PC-3 (cell line): ENCODE measurements around the gene MRPS9. TPM values are rescaled to one million over a fixed set of nuclear protein-coding genes. Genes with fewer than 3 reads are reported as not detected.
A peak's percentile ranks its signal among the peaks of the same experiment; 100 is the strongest.

ENCODE experiments used
- ATAC-seq: fragments of 200-7000 bp; cut with Tn5 transposase; 2 replicates; pipeline ENCODE4 v1.9.1; 2020; ENCODE audit warnings: mild to moderate bottlenecking, moderate library complexity
- BruUV-seq: library from RNA; stranded (reverse); fragments of 400-500 nt; replicated peaks from 2 replicates; lab custom pipeline; 2021; lab: Mats Ljungman, UMichigan
- CTCF ChIA-PET: fragments of 300-600 bp; sonication (Branson Sonifier 250); formaldehyde crosslinking; loops from one replicate; lab custom pipeline; 2022; ENCODE audit warnings: antibody characterized with exemption; lab: Charles Lee
- POLR2A ChIA-PET: fragments of 300-600 bp; sonication (Branson Sonifier 250); formaldehyde crosslinking; loops from one replicate; lab custom pipeline; 2022; ENCODE audit warnings: antibody characterized with exemption; ENCODE audit not compliant: unreplicated experiment; lab: Charles Lee
- DNase-seq: peaks from one replicate; pipeline ENCODE4 v3.0.0-alpha.2; 2015
- H2AFZ ChIP-seq: fragments of 300-600 bp; sonication (generic); 2 replicates; pipeline ENCODE4 v1.6.0; 2016; ENCODE audit warnings: antibody characterized with exemption, low read length
- H3F3A ChIP-seq: fragments of 300-600 bp; sonication (generic); one replicate; pipeline ENCODE4 v1.6.0; 2017; ENCODE audit warnings: antibody characterized with exemption, low read length, control low read depth, mild to moderate bottlenecking; ENCODE audit not compliant: unreplicated experiment
- H3K27ac ChIP-seq: fragments of 300-600 bp; sonication (generic); 2 replicates; pipeline ENCODE4 v1.5.1; 2016; ENCODE audit warnings: mild to moderate bottlenecking, low read length
- H3K27me3 ChIP-seq: fragments of 300-600 bp; sonication (generic); 2 replicates; pipeline ENCODE4 v1.6.1; 2016; ENCODE audit warnings: low read length, mixed read lengths
- H3K36me3 ChIP-seq: fragments of 300-600 bp; sonication (generic); 2 replicates; pipeline ENCODE4 v1.6.1; 2016; ENCODE audit warnings: low read depth, mixed run types, low read length, mixed read lengths
- H3K4me1 ChIP-seq: fragments of 300-600 bp; sonication (generic); 2 replicates; pipeline ENCODE4 v1.5.1; 2016; ENCODE audit warnings: low read length; ENCODE audit not compliant: insufficient read depth
- H3K4me2 ChIP-seq: fragments of 300-600 bp; sonication (generic); 2 replicates; pipeline ENCODE4 v1.6.0; 2016; ENCODE audit warnings: low read length
- H3K4me3 ChIP-seq: fragments of 300-600 bp; sonication (generic); 2 replicates; pipeline ENCODE4 v1.5.1; 2016; ENCODE audit warnings: mild to moderate bottlenecking, low read length, mixed read lengths
- H3K79me2 ChIP-seq: fragments of 300-600 bp; sonication (generic); 2 replicates; pipeline ENCODE4 v1.6.1; 2017; ENCODE audit warnings: low read length, mixed read lengths
- H3K9ac ChIP-seq: fragments of 300-600 bp; sonication (generic); 2 replicates; pipeline ENCODE4 v1.6.0; 2016; ENCODE audit warnings: mild to moderate bottlenecking, low read length
- H3K9me2 ChIP-seq: fragments of 300-600 bp; sonication (generic); replicated peaks from 2 replicates; pipeline ENCODE4 v1.6.1; 2016; ENCODE audit warnings: mixed run types, low read length, mixed read lengths
- H3K9me3 ChIP-seq: fragments of 300-600 bp; sonication (generic); 2 replicates; pipeline ENCODE4 v1.6.1; 2016; ENCODE audit warnings: low read length, mixed read lengths
- H4K20me1 ChIP-seq: fragments of 300-600 bp; sonication (generic); 2 replicates; pipeline ENCODE4 v1.6.1; 2016; ENCODE audit warnings: low read length, mixed read lengths
- CTCF ChIP-seq: fragments of 300-600 bp; sonication (generic); conservative IDR thresholded peaks from 2 replicates; pipeline ENCODE4 v1.5.1; 2017; ENCODE audit warnings: antibody characterized with exemption, low read depth, mild to moderate bottlenecking, low read length
- EZH2 ChIP-seq: fragments of 300-600 bp; sonication (generic); IDR thresholded peaks from one replicate; pipeline ENCODE4 v1.6.1; 2017; ENCODE audit warnings: antibody characterized with exemption, mild to moderate bottlenecking, low read length; ENCODE audit not compliant: unreplicated experiment
- EZH2phosphoT487 ChIP-seq: fragments of 300-600 bp; sonication (generic); IDR thresholded peaks from 2 replicates; pipeline ENCODE4 v1.6.1; 2018; ENCODE audit warnings: mild to moderate bottlenecking, antibody characterized with exemption, low read length, borderline replicate concordance
- intact Hi-C: fragments of 100-400 bp; cut with micrococcal nuclease; formaldehyde crosslinking; loops from 2 replicates; pipeline ENCODE4 v1.9.0; 2023
- total RNA-seq: library from RNA; depleted of rRNA; stranded (reverse); fragments of >200 nt; gene quantifications from 2 replicates; pipeline ENCODE4 v1.2.3, GENCODE V29; 2014

Gene MRPS9
- total RNA-seq, 1 experiment from 2014 or later, result 64.0 TPM

GRCh38 chr2:105081006-105081601 is 43.2 kb downstream of the MRPS9 start:
- DNase-seq (no peak), ATAC-seq (no peak)
- H3K9ac ChIP-seq, result no peak overlapping the region
- TF ChIP-seq CTCF, result no peak
- TF ChIP-seq EZH2phosphoT487, result no peak
- no peak for TF ChIP-seq EZH2
- no peak overlapping the region for H3K4me2 ChIP-seq
- H3K9me3 ChIP-seq, result no peaks in the 10 kb centered on the region
- no peak overlapping the region for H3K4me3 ChIP-seq
- no peak overlapping the region for H2AFZ ChIP-seq
- ChIA-PET POLR2A (no interaction called here), CTCF (interaction anchor here (0.6 kb wide), 1 partner anchor 149 kb away, joined by 4 read pairs; no protein-coding TSS in a partner anchor)
- no peak overlapping the region for H3K27ac ChIP-seq
- no peaks in the 10 kb centered on the region for H4K20me1 ChIP-seq
- intact Hi-C loops, result no loop called here
- no peaks in the 10 kb centered on the region for H3K9me2 ChIP-seq
- H3K4me1 ChIP-seq, result peaks cover 7% of the 10 kb centered on the region; the same call in 1 of the 2 replicates
- no peaks in the 10 kb centered on the region for H3K36me3 ChIP-seq
- H3F3A ChIP-seq, result no peaks in the 10 kb centered on the region
- no peaks in the 10 kb centered on the region for H3K27me3 ChIP-seq
- no TSS peak for BruUV-seq
- H3K79me2 ChIP-seq, result no peaks in the 10 kb centered on the region

- POLR2A ChIA-PET, result no interaction called here
- BruUV-seq, result no TSS peak
- DNase-seq, result no peak
- H3K9ac ChIP-seq, result no peak overlapping the region
- CTCF ChIA-PET, result no interaction called here
- intact Hi-C loops, result no loop called here
- no peak for TF ChIP-seq CTCF
- TF ChIP-seq EZH2phosphoT487, result no peak
- TF ChIP-seq EZH2, result no peak
- H3K27ac ChIP-seq, result no peak overlapping the region
- peaks cover 7% of the 10 kb centered on the region; the same call in 1 of the 2 replicates for H3K4me1 ChIP-seq
- no peaks in the 10 kb centered on the region for H3K36me3 ChIP-seq
- H3K4me3 ChIP-seq, result no peak overlapping the region
- no peaks in the 10 kb centered on the region for H3K9me2 ChIP-seq
- H2AFZ ChIP-seq, result no peak overlapping the region
- no peaks in the 10 kb centered on the region for H3K27me3 ChIP-seq
- H4K20me1 ChIP-seq, result no peaks in the 10 kb centered on the region
- H3K79me2 ChIP-seq, result no peaks in the 10 kb centered on the region
- no peaks in the 10 kb centered on the region for H3F3A ChIP-seq
- no peak overlapping the region for H3K4me2 ChIP-seq
- ATAC-seq, result no peak
- H3K9me3 ChIP-seq, result no peaks in the 10 kb centered on the region
Observed at GRCh38 chr2:105082107-105082506, 44.2 kb downstream of the MRPS9 start.

- ChIA-PET POLR2A (no interaction called here), CTCF (no interaction called here)
- Histone ChIP-seq H3K9me2 (no peaks in the 10 kb centered on the region), H3K9ac (no peak overlapping the region), H3K4me1 (peaks cover 7% of the 10 kb centered on the region; the same call in 1 of the 2 replicates), H3F3A (no peaks in the 10 kb centered on the region), H3K4me2 (no peak overlapping the region), H3K36me3 (no peaks in the 10 kb centered on the region), H2AFZ (no peak overlapping the region), H3K9me3 (no peaks in the 10 kb centered on the region), H3K4me3 (no peak overlapping the region), H3K27ac (no peak overlapping the region), H3K27me3 (no peaks in the 10 kb centered on the region), H3K79me2 (no peaks in the 10 kb centered on the region), H4K20me1 (no peaks in the 10 kb centered on the region)
- TF ChIP-seq EZH2phosphoT487, result no peak
- no peak for TF ChIP-seq EZH2
- TF ChIP-seq CTCF, result no peak
- intact Hi-C loops, result no loop called here
- DNase-seq, result peak; percentile 11
- ATAC-seq, result peak; percentile 71
- BruUV-seq, result no TSS peak
Observed at GRCh38 chr2:105085525-105085924, 47.7 kb downstream of the MRPS9 start.
